MCF 10A (cell line): Measurements from ENCODE around the gene PRCD. TPM values are rescaled to one million over a fixed set of nuclear protein-coding genes. Genes with fewer than 3 reads are reported as not detected.
"Not testable (repeated sequence)": the region's sequence is repeated elsewhere in the genome, so short reads cannot be mapped to it uniquely, and the experiment has no call there.

ENCODE experiments used
- BruUV-seq: library from RNA; stranded (reverse); fragments of 400-500 nt; replicated peaks from 2 replicates; lab custom pipeline; 2021; lab: Mats Ljungman, UMichigan
- CTCF ChIA-PET: fragments of 300-600 bp; sonication (Branson Sonifier 250); formaldehyde crosslinking; extraction: SDS; loops from one replicate; lab custom pipeline; 2021; ENCODE audit warnings: antibody characterized with exemption, inconsistent platforms; lab: Yijun Ruan, JAX
- POLR2A ChIA-PET: fragments of 300-600, 350-650 bp; sonication (Branson Sonifier 250); formaldehyde crosslinking; extraction: SDS; loops from one replicate; lab custom pipeline; 2020; ENCODE audit warnings: antibody characterized with exemption, inconsistent platforms; lab: Yijun Ruan, JAX
- DNase-seq: peaks from one replicate; pipeline ENCODE4 v3.0.0-alpha.2; 2018; ENCODE audit not compliant: unreplicated experiment
- H3K27ac Mint-ChIP-seq: one replicate; pipeline ENCODE4 v1.8.0; 2022; ENCODE audit warnings: mild to moderate bottlenecking, low read depth, mixed read lengths; ENCODE audit not compliant: unreplicated experiment
- H3K27me3 Mint-ChIP-seq: one replicate; pipeline ENCODE4 v1.8.0; 2022; ENCODE audit warnings: mixed read lengths; ENCODE audit not compliant: insufficient read depth, unreplicated experiment
- H3K36me3 Mint-ChIP-seq: one replicate; pipeline ENCODE4 v1.8.0; 2022; ENCODE audit warnings: mild to moderate bottlenecking, moderate library complexity, mixed read lengths; ENCODE audit not compliant: insufficient read depth, unreplicated experiment
- H3K4me1 Mint-ChIP-seq: one replicate; pipeline ENCODE4 v1.8.0; 2022; ENCODE audit warnings: mixed read lengths; ENCODE audit not compliant: insufficient read depth, unreplicated experiment
- H3K4me3 Mint-ChIP-seq: one replicate; pipeline ENCODE4 v1.8.0; 2022; ENCODE audit warnings: mild to moderate bottlenecking, moderate library complexity, mixed read lengths; ENCODE audit not compliant: unreplicated experiment
- H3K9me3 Mint-ChIP-seq: one replicate; pipeline ENCODE4 v1.8.0; 2022; ENCODE audit warnings: mixed read lengths; ENCODE audit not compliant: unreplicated experiment
- intact Hi-C: fragments of 100-400 bp; cut with micrococcal nuclease; formaldehyde crosslinking; loops from 2 replicates; pipeline ENCODE4 v1.14.1; 2022
- total RNA-seq: library from RNA; stranded (reverse); gene quantifications from 2 replicates; pipeline ENCODE4 v1.2.3, GENCODE V29; 2022
- TF ChIP-seq, protein P1 (sequence below): fragments of 200-600 bp; IDR thresholded peaks from one replicate; pipeline ENCODE4 v1.8.0; 2022; ENCODE audit warnings: antibody characterized with exemption, mild to moderate bottlenecking; ENCODE audit not compliant: unreplicated experiment

Gene PRCD
- total RNA-seq, 1 experiment from 2014 or later: not detected

DNA sequence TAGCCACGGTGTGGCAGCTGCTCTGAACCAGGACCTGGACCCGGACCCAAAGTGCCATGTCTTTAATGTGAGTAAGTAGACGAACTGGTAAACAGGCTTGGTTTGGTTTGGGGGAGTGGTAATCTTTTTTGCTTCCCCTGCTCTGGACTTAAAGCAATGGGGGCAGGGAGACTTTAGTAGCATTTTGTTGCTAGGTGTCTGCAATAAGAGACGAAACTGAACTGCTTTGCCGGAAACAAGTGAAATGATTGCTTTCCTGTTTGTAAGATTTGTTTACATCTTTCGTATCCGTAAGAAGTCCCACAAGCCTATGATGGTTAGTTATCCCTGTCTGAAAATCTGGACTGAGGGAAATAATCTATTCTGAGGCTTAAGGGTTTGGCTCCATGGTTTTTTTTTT lies 21.5 kb downstream of the PRCD start:
- DNase-seq: no peak
- intact Hi-C loops: no loop called here
- H3K9me3 Mint-ChIP-seq: no peaks in the 10 kb centered on the region
- peaks cover 29% of the 10 kb centered on the region for H3K4me1 Mint-ChIP-seq
- H3K27ac Mint-ChIP-seq: peak overlapping the region; percentile 97
- peaks cover 99% of the 10 kb centered on the region for H3K36me3 Mint-ChIP-seq
- ChIA-PET POLR2A (interaction anchor here (0.8 to 8.3 kb wide), 17 partner anchors 10 to 174 kb away, joined by 3 to 171 read pairs (median 14); partner anchors contain the start of genes JMJD6, METTL23, MFSD11 and SRSF2), CTCF (interaction anchor here (0.6 to 6.2 kb wide), 5 partner anchors 27 to 62 kb away, joined by 3 to 43 read pairs (median 4); no protein-coding TSS in a partner anchor)
- TF ChIP-seq, protein P1, sequence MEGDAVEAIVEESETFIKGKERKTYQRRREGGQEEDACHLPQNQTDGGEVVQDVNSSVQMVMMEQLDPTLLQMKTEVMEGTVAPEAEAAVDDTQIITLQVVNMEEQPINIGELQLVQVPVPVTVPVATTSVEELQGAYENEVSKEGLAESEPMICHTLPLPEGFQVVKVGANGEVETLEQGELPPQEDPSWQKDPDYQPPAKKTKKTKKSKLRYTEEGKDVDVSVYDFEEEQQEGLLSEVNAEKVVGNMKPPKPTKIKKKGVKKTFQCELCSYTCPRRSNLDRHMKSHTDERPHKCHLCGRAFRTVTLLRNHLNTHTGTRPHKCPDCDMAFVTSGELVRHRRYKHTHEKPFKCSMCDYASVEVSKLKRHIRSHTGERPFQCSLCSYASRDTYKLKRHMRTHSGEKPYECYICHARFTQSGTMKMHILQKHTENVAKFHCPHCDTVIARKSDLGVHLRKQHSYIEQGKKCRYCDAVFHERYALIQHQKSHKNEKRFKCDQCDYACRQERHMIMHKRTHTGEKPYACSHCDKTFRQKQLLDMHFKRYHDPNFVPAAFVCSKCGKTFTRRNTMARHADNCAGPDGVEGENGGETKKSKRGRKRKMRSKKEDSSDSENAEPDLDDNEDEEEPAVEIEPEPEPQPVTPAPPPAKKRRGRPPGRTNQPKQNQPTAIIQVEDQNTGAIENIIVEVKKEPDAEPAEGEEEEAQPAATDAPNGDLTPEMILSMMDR: no peak
- BruUV-seq: no TSS peak
- no peaks in the 10 kb centered on the region for H3K27me3 Mint-ChIP-seq
- peak overlapping the region; percentile 92 for H3K4me3 Mint-ChIP-seq

DNA sequence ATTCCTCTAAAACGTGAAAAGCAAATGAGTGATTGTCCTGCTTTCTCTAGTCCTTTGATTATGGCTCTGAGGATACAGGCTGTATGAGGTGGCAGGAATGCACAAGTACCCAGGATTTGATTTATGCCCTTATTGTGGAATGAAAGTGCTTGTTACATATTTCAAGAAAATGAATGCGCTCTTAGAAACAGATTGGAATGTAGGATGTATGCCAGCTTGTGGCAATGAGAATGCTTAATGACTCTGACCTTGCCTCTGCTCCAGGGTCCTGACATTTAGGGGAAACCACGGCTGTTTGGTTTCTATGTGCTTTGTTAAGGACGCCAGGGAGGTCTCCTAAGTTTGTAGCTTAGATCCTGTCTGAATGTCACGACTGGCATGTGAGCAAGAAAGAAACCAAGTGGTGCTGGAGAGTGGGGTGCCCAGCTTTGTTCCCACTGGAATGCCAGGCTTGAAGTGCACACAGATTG lies 22.0 kb downstream of the PRCD start:
- TF ChIP-seq, protein P1: no peak
- Mint-ChIP-seq H3K27ac (peak overlapping the region; percentile 97), H3K36me3 (peaks cover 100% of the 10 kb centered on the region), H3K4me3 (peak overlapping the region; percentile 92), H3K4me1 (peaks cover 34% of the 10 kb centered on the region), H3K9me3 (no peaks in the 10 kb centered on the region), H3K27me3 (no peaks in the 10 kb centered on the region)
- POLR2A ChIA-PET: interaction anchor here (0.7 to 8.3 kb wide), 18 partner anchors 9 to 297 kb away, joined by 3 to 171 read pairs (median 6); partner anchors contain the start of genes JMJD6, METTL23, MFSD11 and SRSF2
- intact Hi-C loops: no loop called here
- peak; percentile 48 for DNase-seq
- CTCF ChIA-PET: interaction anchor here (0.9 to 1.5 kb wide), 4 partner anchors 32 to 69 kb away, joined by 3 to 4 read pairs (median 4); no protein-coding TSS in a partner anchor
- no TSS peak for BruUV-seq

DNA sequence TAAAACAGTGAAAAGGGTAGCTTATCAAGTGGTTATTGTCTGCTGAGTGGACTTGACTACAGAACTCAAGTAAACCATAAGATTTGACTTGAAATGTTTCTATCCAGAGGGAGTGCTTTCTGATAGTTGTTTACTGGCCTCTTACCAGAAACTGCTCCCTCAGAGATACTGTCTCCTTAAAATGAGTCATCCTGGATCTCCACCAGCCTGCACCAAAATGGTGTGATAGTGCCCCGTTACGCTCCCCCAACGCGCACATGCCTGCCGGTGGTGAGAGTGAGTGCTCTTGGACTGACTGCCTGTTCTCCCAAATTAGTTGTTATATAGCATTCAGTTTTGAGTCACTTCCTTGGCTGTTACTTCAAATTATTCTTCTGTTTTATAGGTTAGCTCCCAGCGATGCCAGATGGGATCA lies 22.9 kb downstream of the PRCD start:
- Mint-ChIP-seq H3K9me3 (no peaks in the 10 kb centered on the region), H3K27ac (no peak overlapping the region), H3K27me3 (no peaks in the 10 kb centered on the region), H3K4me1 (peaks cover 40% of the 10 kb centered on the region), H3K36me3 (peaks cover 100% of the 10 kb centered on the region), H3K4me3 (peak overlapping the region; percentile 92)
- ChIA-PET CTCF (interaction anchor here (0.9 to 1.5 kb wide), 4 partner anchors 31 to 68 kb away, joined by 3 to 4 read pairs (median 4); no protein-coding TSS in a partner anchor), POLR2A (interaction anchor here (0.7 to 8.3 kb wide), 15 partner anchors 8 to 298 kb away, joined by 3 to 171 read pairs (median 6); partner anchors contain the start of genes JMJD6, METTL23, MFSD11 and SRSF2)
- TF ChIP-seq, protein P1: no peak
- intact Hi-C loops: no loop called here
- peak; percentile 91 for DNase-seq
- no TSS peak for BruUV-seq

DNA sequence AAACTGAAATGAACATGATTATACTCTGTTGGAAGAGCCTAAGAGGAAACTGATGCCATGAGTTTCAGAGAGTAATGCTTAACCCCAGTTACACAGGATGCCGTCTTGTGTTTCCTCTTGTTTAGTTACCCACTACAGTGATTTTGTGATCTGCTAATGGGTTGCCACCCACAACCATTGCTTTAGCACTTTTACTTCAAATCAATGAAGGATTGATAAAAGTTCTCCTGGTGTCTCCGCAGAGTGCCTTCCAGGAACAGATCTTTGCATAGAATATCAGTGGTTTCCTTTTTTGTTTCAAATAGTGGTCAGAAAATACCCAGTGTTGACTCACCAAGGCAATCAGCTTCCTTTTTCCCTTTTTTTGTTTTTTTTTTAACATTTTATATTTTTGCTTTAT lies 23.5 kb downstream of the PRCD start:
- Mint-ChIP-seq H3K36me3 (peaks cover 100% of the 10 kb centered on the region), H3K4me1 (peaks cover 45% of the 10 kb centered on the region)
- DNase-seq, CTCF ChIA-PET, H3K4me3 Mint-ChIP-seq, intact Hi-C loops, H3K9me3 Mint-ChIP-seq, BruUV-seq, H3K27ac Mint-ChIP-seq, H3K27me3 Mint-ChIP-seq: not testable (repeated sequence)
- POLR2A ChIA-PET: interaction anchor here (0.6 to 8.3 kb wide), 7 partner anchors 8 to 172 kb away, joined by 3 to 171 read pairs (median 4); partner anchors contain the start of genes JMJD6, METTL23, MFSD11 and SRSF2

DNA sequence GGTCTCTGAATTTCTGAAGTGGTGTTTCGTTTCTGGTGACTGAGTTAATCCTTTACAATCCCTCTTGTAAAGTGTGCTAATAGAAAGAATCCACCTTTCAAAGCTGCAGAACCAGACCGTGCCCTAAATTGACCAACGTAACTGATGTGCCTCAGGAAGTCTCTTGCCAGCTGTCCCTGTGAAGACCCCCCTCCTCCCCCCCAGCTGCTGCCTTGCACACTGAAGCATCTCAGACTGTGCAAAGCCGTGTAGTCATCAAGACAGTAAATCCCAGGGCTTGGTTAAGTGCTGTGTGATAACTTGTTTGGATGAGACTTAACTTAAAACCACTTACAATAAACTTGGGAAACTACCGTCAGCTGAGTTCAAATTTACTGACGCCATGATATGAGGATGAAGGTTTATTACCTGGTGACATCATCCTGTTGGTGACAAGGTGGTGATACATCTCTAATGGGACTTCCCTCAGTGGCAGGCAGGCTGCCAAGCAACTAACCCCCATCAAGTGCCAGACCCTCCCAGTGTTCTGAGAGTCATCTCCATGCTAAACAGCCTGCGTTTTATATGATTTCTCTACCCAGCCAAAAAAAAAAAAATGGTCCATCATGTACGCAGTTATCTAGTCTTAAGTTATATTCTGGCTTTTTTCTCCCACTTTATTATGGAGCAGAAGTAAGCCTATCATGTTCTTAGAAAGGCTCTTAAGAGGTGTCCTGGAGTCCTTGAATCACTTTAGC lies 25.3 kb downstream of the PRCD start:
- H3K9me3 Mint-ChIP-seq, BruUV-seq, DNase-seq, H3K27ac Mint-ChIP-seq, intact Hi-C loops, H3K4me3 Mint-ChIP-seq, H3K27me3 Mint-ChIP-seq: not testable (repeated sequence)
- ChIA-PET POLR2A (interaction anchor here (0.6 to 4.6 kb wide), 11 partner anchors 11 to 179 kb away, joined by 3 to 56 read pairs (median 6); partner anchors contain the start of gene ST6GALNAC2), CTCF (interaction anchor here (0.8 to 1.5 kb wide), 2 partner anchors 21 to 43 kb away, joined by 3 to 4 read pairs; no protein-coding TSS in a partner anchor)
- peaks cover 40% of the 10 kb centered on the region for H3K4me1 Mint-ChIP-seq
- peaks cover 82% of the 10 kb centered on the region for H3K36me3 Mint-ChIP-seq
